Eye (tissue), 1 donor: ENCODE data around the gene KRTAP10-11.
A peak's percentile ranks its signal among the peaks of the same experiment; 100 is the strongest.
"Not testable (repeated sequence)": the region's sequence is repeated elsewhere in the genome, so short reads cannot be mapped to it uniquely, and the experiment has no call there.

Source experiments
- DNase-seq: peaks from one replicate; pipeline ENCODE4 v3.0.0-alpha.2; 2015

Gene KRTAP10-11

GRCh38 chr21:44615911-44616590, 30.2 kb upstream of the KRTAP10-11 start:
- peak; percentile 62 for DNase-seq

DNA sequence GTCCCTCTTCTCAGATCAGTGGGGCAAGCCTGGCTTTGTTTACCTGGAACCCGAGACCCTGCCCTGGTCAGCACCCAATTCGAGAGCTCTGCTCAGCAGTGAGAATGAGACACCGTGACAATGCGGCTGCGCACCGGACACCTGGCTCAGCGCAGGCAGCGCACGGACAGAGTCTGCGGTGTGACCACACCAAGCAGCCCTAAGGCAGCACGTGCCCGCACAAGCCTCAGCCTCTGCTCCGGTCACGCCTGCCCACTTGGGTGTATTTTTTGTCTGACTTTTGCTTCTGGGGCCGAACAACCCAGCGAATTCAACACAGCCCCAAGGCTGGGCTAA, 29.7 kb upstream of the KRTAP10-11 start:
- DNase-seq, result no peak

DNA sequence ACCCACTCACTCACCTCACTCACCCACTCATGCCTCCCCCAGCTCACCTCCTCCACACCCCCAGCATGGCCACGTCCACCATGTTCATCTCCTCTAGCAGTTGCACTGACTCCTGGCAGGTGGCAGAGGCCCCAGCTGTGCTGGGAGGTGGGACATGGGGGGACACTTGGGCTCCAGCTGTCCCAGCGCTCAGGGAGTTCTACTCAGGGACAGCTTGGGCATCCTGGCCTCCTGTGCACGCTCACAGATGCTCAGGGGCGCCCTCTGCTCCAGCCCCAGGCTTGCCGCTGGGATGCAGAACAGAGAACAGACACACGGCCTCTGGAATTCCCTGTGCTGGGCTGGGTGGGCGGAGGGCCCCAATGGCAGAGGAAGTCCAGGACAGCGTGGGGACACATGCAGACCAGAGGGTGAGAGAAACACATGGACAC, 29.1 kb upstream of the KRTAP10-11 start:
- DNase-seq, result no peak

DNA sequence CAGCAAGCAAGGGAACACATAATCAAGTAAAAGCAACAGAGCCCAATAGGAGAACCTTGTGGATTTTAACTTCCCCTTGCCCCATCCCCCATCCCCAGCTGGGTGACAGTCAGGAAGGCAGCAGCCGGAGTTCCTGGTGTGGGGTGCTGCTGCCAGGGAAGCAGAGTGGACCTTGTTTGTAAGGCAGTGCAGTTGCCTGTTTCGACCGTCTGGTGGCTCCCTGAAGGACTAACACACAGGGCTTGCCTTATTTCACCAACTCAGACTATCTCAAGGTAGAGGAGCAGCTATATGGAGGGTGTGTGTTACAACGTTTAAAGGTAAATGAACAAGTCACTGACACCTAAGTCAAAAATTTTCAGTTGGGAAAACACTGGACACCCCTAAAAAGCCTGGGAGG, 27.7 kb upstream of the KRTAP10-11 start:
- DNase-seq, result no peak

DNA sequence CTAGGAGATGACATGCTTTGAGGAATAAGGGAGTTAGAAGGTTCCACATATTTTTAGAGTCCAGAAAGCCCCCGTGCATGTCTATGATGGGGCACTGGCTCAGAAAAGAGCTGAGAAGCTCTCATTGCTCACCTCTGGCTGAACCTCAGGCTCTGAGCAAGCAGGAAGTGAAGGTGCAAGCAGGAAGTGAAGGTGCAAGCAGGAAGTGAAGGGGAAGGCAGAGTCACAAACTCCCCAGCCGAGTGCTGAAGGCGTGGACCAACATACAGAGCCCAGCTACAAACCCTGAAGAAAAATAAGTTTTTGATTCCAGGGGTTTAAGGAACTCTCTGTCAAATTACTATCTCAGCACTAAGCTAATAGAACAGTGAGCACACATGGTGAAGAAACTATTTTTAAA, 27.3 kb upstream of the KRTAP10-11 start:
- no peak for DNase-seq

DNA sequence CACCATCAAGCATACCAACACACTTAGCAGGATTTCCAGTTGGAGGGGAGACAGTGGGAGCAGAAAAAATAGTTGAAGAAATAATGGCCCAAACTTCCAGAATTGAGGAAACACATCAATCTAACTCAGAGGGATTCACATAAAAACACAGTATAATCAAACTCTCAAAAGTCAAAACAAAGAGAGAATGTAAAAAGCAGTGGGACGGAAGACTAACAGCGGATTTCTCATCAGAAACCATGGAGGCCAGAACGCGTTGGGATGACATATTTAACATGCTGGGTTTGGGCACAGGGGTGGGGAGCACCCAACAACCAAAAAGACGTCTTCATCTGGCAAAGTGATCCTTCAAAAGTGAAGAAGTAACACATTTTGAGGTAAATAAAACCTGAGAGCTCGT, 26.3 kb upstream of the KRTAP10-11 start:
- no peak for DNase-seq

DNA sequence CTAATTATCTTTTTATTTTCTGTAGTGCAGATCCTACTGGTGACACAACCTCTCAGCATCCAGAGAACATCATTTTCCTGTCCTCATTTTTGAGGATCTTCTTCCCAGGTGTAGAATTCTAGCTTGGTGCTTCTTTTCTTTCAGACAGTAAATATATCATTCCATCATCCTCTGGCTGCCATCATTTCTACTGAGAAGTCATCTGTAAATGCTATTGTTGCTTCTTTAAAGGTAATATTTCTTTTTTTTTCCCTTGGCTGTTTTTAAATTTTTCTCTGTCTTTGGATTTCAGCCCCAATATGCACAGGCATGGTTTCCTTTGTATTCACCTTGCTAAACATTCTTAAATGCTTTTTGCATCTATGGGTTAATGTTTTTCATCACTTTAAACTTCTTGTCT, 22.6 kb upstream of the KRTAP10-11 start:
- DNase-seq, result no peak

- DNase-seq, result no peak
Observed at GRCh38 chr21:44625756-44626155, 20.5 kb upstream of the KRTAP10-11 start.

GRCh38 chr21:44626262-44626661, 20.0 kb upstream of the KRTAP10-11 start:
- no peak for DNase-seq

DNA sequence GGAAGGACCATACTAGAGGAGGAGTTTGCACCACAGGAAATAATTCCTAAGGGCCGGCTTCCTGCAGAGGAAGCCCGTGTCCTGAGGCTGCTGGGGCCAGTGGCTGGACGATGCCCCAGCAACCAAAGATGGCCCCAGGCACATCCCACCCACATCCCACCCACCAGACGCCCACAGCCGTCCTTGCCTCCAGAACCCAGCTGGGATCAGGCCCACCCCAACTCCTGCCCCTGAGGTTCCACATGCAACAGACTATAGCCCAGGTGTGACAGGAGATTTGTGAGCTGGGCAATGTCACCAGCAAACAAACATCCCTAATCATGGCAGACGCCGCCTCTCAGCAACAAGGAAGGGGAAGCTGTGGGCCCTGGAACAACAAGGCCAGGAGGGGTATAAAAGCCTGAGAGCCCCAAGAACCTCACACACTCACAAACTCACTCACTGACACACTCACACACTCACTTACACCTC, 19.5 kb upstream of the KRTAP10-11 start, which contains the start of gene KRTAP10-9:
Gene KRTAP10-9 (plus strand): TSS at position 421 of the 471 bp plus-strand sequence. CDS start 79 bp downstream, outside the sequence.
- DNase-seq, result no peak

DNA sequence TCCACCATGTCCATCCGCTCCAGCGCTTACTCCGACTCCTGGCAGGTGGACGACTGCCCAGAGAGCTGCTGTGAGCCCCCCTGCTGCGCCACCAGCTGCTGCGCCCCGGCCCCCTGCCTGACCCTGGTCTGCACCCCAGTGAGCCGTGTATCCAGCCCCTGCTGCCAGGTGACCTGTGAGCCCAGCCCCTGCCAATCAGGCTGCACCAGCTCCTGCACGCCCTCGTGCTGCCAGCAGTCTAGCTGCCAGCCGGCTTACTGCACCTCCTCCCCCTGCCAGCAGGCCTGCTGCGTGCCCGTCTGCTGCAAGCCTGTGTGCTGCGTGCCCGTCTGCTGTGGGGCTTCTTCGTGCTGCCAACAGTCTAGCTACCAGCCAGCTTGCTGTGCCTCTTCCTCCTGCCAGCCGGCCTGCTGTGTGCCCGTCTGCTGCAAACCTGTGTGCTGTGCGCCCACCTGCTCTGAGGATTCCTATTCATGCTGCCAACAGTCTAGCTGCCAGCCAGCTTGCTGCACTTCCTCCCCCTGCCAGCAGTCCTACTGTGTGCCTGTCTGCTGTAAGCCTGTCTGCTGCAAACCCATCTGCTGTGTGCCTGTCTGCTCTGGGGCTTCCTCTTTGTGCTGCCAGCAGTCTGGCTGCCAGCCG, 18.9 kb upstream of the KRTAP10-11 start:
- not testable (repeated sequence) for DNase-seq

- DNase-seq, result peak; percentile 14
Observed at GRCh38 chr21:44627831-44628233, 18.4 kb upstream of the KRTAP10-11 start.

- peak; percentile 18 for DNase-seq
Observed at GRCh38 chr21:44628707-44629391, 17.4 kb upstream of the KRTAP10-11 start.

DNA sequence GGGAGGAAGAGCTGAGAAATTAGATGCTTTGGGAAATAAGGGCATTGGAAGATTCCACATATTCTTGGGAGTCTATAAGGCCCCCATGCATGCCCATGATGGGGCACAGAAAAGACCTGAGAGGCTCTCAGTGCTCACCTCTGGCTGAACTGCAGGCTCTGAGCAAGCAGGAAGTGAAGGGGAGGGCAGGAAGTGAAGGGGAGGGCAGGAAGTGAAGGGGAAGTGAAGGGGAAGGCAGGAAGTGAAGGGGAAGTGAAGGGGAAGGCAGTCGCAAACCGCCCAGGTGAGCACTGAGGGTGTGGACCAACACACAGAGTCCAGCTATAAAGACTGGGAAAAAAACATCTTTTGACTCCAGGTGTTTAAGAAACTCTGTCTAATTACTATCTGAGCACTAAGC, 15.8 kb upstream of the KRTAP10-11 start:
- no peak for DNase-seq

GRCh38 chr21:44632067-44632466, 14.1 kb upstream of the KRTAP10-11 start:
- DNase-seq, result no peak

GRCh38 chr21:44636209-44637017, 9.8 kb upstream of the KRTAP10-11 start:
- no peak for DNase-seq

- peak; percentile 80 for DNase-seq
Observed at GRCh38 chr21:44637018-44637850, 9.0 kb upstream of the KRTAP10-11 start, which contains the start of gene KRTAP10-10. KRTAP10-10 (plus strand) TSS chr21:44637356; CDS start chr21:44637418, 62 bp downstream.

GRCh38 chr21:44637851-44638348, 8.3 kb upstream of the KRTAP10-11 start:
- peak; percentile 18 for DNase-seq

DNA sequence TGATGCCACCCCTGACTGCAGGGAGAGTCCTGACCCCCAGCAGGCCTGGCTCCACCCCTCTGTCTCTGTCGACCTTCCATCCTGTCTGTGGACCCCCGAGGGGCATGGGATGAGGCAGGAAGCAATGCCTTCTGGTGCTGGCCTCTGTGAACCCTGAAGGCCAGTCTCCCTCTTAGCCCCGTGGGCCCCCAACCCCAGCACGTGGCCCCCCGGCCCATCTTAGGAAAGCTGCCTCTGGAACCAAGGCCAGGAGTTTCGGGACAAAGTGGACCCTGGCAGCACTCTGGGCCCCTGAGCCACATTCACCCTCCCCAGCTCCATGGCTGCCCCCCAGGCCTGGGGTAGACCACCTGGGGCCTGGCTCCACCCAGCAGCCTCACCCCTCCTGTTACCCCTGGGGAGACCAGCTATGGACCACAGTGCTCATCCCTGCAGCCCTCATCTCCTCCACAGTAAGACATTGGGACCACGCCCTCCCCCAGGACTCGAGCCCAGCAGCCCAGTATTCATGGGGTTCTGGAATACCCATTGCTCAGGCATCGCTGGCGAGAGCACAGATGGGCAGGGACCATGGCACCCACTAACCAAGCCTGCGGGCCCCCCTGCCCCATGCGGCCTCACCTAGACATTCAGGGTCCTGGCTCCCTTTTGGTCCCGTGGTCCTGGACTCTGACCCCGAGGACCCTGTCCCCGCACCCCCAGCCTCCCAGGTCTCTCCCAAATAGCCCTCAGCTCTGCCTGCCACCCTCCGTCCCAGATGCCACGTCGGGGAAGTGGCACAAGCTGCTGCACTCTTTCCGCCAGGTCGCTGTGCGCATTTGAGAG, 7.5 kb upstream of the KRTAP10-11 start:
- DNase-seq, result not testable (repeated sequence)

GRCh38 chr21:44639331-44639655, 6.9 kb upstream of the KRTAP10-11 start:
- no peak for DNase-seq

GRCh38 chr21:44640761-44641160, 5.5 kb upstream of the KRTAP10-11 start:
- DNase-seq, result no peak
